ENCODE results near the gene DLG5.
A peak's percentile ranks its signal among the peaks of the same experiment; 100 is the strongest.

Gene DLG5

GRCh38 chr10:77926566-77927401, at the start of gene DLG5:
DLG5 (minus strand) TSS chr10:77926755; CDS start chr10:77926520, 235 bp downstream.
- peak; percentile 58 for DNase-seq

GRCh38 chr10:77975086-77975666, 48.6 kb upstream of the DLG5 start:
- DNase-seq: no peak

DNA sequence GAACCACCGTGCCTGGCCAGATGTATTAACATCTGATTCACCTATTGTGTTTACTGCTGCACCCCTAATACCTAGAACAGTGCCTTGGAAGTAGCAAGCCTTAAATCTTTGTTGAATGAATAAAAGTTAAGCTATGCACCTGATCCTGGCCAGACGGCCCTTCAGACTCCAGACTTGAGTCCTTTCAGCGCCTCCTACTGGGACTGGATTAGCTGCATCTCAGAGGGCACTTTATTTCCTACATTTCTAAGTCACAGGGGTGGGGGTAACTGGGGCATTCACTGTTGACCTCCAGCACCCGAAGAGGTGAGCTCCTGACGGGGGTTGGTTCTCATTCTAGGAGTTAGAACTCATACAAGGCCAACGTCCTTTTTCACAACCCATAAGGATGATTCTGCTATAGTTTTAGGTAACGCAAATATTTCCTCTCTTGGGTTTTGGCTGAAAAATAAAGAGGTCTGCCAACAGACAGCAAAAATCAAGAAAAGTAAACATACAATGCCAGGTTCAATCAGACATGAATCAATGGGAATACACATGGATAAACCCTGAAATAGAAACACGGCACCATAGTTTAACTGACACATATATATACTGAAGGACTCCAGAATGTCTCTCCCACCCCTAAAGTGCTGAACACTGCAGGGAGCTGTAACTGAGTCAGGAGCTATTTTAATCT, 48.0 kb upstream of the DLG5 start:
- DNase-seq: no peak

GRCh38 chr10:77973276-77973675, 46.7 kb upstream of the DLG5 start:
- no peak for DNase-seq

GRCh38 chr10:77972148-77972547, 45.6 kb upstream of the DLG5 start:
- no peak for DNase-seq

DNA sequence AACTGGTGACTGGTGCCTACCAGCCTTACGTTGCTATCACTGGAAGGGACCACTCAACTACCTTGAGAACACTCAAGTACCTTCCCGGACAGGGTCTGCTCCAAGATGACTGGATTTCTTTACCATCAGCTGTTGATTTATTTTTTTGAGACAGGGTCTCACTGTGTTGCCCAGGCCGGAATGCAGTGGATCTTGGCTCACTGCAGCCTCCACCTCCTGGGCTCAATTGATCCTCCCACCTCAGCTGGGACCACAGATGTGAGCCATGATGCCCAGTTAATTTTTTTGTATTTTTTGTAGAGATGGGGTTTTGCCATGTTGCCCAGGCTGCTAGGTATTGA, 45.2 kb upstream of the DLG5 start:
- no peak for DNase-seq

- no peak for DNase-seq
Measured at GRCh38 chr10:77970869-77971803, 44.6 kb upstream of the DLG5 start.

DNA sequence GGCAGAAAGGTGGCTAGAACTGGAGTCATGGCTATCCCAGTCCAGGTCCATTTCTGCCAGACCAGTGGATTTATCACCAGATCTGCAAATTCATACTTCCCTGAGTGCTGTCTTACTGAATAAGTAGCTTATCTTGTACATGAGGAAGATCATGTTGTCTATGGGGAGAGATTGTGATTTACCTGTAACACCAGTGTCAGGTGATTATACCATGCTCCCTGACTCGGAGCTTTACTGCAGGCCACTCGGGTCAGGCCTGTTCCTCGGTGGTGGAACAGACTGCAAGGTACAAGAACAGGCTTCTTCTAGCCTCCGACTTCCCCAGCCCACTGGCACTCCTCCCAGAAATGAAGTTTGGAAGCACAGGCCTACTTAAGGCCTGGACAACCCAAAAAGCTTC, 42.6 kb upstream of the DLG5 start:
- DNase-seq: no peak

DNA sequence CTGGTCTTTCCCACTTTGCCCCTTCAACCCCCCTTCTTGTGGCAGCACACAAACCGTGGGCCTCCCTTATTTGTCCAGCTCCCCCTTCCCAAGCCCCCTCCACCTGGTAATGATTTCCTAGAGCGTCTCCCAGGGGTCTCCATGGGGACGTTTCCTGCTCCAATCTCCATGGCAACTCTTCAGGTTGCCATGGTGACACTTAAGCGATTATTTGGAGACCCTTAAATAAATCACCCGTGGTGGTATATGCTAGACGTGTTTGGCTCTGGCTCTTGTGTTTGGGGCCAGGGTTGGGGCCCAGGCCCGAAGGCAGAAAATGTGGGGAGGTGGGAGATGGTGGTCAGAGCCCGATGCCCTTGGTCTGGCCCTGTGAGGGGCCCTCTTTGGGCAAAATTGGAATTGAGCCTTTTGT, 41.1 kb upstream of the DLG5 start:
- no peak for DNase-seq

DNA sequence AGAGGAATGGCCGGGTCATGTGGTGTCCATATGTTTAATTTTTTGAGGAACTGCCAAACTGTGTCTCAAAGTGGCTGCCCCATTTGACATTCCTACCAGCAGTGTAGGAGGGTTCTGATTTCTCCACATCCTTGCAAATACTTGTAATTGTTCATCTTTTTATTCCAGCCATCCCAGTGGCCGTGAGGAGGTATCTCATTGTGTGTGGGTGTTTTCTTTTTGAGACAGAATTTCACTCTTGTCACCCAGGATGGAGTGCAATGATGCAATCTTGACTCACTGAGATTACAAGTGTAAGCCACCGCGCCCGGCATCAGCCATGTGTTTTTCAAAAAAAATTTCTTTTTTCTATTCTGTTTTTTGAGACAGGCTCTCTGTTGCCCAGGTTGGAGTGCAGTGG, 38.7 kb upstream of the DLG5 start:
- peak; percentile 9 for DNase-seq

DNA sequence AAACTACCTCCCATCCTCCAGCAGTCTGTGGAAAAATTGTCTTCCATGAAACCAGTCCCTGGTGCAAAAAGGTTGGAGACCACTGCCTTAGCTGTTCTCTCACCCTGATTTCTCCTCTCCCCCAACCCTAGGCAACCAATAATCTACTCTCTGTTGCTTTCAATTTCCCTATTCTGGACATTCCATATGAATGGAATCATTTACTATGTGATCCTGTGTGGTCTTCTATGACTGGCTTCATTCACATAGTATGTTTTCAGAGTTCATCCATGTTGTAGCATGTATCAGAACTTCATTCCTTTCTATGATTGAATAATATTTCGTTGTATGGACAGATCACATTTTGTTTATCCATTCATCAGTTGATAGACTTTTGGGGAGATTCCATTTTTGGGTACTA, 38.3 kb upstream of the DLG5 start:
- DNase-seq: no peak

DNA sequence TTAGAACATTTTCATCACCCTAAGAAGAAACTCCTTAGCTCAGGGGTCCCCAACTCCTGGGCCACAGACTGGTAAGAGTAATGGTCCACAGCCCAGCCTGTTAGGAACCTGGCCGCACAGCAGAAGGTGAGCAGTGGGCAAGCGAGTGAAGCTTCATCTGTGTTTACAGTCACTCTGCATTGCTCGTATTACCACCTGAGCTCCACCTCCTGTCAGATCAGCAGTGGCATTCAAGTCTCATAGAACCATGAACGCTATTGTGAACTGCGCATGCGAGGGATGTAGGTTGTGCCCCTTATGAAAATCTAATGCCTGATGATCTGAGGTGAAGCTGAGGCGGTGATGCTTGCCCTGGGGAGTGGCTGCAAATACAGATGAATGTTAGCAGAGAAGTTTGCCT, 37.3 kb upstream of the DLG5 start:
- DNase-seq: no peak

- no peak for DNase-seq
Measured at GRCh38 chr10:77962350-77963146, 36.0 kb upstream of the DLG5 start.

- no peak for DNase-seq
Measured at GRCh38 chr10:77961668-77962067, 35.1 kb upstream of the DLG5 start.

DNA sequence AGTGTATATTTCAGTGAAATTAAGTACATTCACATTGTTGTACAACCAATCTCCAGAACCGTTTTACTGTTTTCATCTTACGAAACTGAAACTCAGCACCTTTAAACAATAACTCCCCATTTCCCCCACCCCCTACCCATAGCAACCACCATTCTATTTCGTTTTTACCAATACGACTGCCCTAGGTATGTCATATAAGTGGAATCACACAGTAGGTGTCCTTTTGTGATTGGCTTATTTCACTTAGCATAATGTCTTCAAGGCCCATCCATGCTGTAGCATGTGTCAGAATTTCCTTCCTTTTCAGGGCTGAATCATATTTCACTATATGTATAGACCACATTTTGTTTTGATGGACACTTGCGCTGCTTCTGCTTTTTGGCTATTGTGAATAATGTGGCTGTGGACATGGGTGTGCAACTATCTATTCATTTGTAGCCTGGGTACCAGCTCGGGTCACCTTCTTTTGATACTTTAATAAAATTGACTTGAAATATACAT, 34.3 kb upstream of the DLG5 start:
- DNase-seq: no peak

DNA sequence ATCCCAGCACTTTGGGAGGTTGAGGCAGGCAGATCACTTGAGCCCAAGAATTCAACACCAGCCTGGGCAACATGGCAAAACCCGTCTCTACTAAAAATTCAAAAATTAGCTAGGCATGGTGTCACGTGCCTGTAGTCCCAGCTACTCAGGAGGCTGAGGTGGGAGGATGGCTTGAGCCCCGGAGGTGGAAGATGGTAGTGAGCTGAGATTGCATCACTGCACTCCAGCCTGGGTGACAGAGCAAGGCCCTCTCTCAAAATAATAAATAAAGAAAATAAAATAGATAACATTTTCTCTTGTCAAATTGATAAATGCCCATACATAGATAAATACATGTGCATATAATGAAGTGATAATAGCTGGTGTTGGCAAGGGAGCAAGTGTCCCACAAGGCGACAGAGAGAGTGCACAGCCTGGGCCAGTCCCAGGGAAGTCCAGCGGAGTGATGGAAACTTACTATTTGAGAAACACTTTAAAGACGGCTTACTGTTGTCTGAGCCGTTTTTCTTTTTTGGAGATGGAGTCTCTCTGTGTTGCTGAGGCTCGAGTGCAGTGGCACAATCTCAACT, 33.4 kb upstream of the DLG5 start:
- DNase-seq: no peak

DNA sequence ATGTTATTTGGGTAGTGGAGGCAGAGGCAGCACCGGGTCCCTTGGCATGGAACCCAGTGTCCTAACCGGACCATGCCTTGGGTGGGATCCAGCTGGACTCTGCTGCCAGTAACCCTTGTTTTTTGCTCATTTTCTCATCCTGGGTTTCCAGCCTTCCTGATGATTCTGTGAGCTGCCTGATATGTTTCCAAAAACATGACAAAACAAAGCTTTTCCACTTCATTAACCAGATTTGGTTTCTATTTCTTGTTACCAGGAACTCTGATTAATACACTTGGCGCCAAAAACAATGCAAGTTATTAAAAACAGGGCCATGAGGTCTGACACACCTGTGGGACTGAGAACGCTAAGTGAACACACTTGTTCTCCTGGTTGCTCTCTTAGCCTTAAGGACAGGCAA, 32.8 kb upstream of the DLG5 start:
- DNase-seq: no peak

DNA sequence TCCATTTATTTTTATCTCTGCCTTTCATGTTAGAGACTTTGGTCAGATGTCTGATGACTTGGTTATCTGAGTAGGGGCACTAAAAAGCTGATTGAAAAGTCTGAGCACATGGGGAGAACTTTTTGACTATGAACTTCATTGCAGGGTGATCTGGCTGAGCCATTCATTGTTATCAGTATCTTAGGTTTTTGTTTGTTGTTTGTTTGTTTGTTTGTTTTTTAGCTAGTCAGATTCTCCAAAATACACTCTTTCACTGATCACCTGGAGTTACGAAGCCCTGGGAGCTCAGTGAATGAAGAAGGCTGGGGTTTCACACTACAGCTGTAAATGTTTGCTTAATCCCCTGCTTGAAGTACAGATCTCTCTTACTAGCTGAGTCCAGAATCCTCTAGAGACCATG, 28.6 kb upstream of the DLG5 start:
- DNase-seq: no peak

DNA sequence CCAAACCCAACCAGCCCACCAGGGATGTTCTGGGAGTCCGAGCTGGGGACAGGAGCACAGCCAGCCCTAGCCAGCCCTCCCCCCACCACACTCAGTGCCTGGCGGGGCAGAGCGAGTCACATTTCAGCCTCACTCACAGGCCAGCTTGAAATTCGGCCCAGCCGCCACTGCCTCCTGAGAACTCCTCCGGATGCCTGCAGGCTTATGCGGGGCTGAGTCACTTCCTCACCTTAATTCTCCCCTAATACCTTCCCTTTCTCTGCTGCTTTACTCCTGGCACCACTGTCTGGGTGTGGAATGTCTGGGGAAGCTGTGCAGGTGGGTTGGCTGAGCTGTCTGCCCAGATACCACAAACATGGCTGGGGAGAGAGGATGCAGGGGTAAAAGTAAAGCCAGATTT, 22.6 kb upstream of the DLG5 start:
- no peak for DNase-seq

GRCh38 chr10:77946084-77946483, 19.5 kb upstream of the DLG5 start:
- no peak for DNase-seq

DNA sequence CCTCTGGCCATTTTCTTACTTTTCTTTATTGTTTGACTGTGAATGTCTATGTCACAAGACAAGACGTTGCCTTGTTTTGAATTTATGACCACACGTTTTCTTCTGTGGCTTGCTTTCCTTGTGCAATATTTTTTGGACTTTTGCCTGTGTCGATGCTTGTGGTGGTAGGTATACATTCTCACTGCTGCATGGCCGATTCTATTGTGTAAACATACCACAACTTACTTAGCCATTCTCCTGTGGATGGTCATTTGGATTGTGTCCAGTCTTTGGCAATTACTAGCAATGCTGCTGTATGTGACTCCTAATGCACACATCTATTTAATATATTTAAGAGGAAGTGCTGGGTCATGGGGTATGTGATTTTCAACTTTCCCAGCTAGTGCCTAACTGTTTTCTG, 18.0 kb upstream of the DLG5 start:
- no peak for DNase-seq

All from stimulated activated CD4-positive, alpha-beta T cell treated with anti-CD3 and anti-CD28 coated beads, Interleukin-15, amount 100 ng/mL, for 24 hours (primary cell).